Measurements from ENCODE around the gene RNF34.
"Not testable (repeated sequence)": the region's sequence is repeated elsewhere in the genome, so short reads cannot be mapped to it uniquely, and the experiment has no call there.

- not testable (repeated sequence) for TF ChIP-seq CTCF (conservative IDR thresholded peaks at IDR 0.05; ENCODE audit: low read length); EZH2phosphoT487 (IDR thresholded peaks at IDR 0.05; ENCODE audit: borderline replicate concordance)
Observed at GRCh38 chr12:121374945-121375584, 24.9 kb upstream of the RNF34 start.
